DMS153 treated with DMSO at 0.1 percent for 48 hours (cell line): ENCODE data around the gene PSMG3.

Experiments used
- DNase-seq: peaks from one replicate; lab custom pipeline; 2025; ENCODE audit not compliant: unreplicated experiment; lab: John Stamatoyannopoulos, UW

PSMG3 gene

DNA sequence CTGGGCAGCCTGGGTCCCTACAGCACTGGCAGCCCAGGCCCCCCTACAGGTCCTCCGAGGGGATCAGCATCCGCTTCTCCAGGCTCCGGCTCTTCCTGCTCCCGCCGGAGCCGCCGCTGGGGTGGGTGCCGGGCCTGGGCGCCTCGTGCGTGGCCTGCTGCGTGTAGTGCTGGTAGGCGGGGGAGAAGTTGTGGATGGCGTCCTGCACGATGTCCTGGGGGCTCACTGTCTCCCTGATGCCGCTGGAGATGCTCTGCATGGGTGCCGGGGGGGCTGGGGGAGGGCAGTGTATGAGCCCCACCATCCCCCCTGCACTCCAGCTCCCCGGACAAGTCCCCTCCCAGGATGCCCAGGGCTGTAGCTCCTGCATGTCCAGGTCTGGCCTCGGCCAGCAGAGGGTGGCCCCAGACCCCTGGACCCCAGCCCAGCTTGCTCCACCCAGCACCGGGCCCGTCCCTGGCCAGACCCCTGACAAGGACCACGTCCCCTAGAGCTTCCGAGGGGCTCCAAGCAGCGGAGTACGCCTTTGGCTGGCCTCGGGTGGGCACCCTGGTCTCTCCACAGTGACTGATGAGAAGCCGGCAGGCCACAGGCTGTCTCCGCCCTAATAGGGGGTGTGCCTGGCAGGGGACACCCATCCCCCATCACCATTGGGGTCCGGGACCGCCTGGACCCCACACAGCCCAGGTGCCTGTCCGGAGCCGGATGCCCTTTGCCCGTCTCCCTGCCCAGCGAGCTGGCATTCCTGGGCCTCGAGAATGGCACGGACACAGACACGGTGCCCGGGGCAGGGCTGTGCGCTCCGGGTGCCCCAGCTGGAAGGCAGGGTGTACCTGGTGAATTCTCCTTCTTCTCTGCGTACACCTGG is 22.7 kb downstream of the PSMG3 start:
- no peak for DNase-seq

DNA sequence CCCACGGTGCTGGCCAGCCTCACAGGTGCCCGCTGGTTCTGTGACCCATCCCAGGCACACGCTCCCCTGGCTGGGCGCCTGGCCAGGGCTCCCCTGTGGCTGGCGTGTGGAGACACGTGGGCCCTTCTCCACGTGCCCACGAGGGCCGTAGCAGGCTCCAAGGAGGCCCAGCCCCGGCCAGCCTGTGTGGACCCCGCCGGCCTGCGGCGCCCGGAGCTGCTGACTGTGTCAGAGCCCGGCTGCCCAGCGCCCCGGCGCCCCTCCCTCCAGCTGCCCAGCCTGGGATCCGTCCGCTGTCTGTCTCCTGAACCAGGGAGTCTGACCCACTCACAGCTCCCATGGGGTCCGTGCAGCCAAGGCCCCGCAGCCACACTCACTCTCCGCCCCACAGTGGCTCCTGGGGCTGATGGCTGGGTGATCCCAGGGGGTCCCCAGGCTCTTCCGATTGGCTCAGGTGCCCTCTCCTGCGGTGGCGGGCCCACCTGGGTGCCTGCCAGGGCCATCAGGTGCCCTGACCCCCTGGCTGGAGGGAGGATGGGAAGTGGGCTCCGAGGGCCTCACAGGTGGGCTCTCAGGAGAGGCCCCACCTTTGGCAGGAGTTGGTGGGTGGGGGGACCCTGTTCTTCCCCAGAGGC is 23.4 kb downstream of the PSMG3 start:
- no peak for DNase-seq

DNA sequence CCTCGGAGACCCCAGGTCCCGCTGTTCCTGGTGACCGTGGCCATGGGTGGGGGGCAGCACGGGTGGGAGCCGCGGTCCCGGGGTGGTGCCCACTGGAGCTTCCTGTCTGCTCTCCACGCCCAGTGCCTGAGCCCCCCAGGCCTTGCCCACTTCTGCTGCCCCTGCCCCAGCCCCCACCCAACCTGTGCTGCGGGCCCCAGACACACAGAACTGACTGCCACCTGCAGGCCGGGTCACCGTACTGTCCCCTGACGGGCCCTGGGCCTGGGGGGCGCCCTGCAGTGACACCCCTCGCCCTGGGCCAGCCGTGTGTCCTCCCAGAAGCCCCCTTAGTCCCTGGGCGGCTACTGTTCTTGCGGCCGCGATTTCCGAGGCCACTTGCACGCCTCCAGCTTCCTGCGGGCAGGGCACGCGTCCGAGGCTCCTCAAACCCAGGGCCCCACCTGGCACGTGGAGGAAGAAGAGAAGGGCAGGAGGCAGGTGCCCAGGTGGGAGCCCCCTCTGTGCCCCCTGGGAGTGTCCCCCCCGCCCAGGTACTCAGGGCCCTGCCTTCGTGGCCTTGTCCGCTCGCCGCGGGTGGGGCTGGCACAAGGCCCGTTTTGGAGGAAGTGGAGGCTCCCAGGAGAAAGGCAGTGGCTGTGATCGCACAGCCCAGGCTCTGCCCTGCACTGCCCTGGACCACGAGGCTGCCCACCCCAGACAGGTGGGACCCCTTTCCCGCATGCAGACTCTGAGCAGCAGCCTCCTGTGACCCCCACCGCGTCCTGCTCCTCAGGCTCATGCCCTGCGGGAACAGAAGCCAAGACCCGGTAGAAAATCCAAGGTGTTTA is 24.2 kb downstream of the PSMG3 start:
- DNase-seq: no peak

DNA sequence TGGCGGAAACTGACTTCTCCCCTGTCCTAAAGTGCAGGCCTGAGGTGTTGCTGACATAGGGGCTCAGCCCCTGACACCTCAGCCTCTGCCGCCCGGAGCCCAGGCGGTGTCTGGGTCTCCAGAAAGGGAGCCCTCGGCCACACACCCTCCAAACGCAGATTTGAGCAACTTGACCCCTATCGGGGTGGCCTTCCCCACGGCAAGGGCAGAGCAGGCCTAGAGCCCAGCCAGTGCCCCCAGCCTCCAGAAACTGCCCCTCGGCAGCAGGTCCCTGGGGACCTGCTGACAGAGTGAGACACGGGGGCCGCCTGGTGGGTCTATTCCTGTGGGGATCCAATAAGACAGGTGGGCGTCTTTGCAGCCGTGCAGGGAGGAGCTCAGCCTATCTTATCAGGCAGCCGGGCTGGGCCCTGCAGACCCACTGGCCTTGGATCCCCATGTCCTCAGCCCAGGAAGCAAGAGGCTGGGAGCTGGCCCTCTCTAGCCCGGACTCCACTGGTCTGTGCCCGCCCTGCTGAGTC is 24.9 kb downstream of the PSMG3 start:
- no peak for DNase-seq

DNA sequence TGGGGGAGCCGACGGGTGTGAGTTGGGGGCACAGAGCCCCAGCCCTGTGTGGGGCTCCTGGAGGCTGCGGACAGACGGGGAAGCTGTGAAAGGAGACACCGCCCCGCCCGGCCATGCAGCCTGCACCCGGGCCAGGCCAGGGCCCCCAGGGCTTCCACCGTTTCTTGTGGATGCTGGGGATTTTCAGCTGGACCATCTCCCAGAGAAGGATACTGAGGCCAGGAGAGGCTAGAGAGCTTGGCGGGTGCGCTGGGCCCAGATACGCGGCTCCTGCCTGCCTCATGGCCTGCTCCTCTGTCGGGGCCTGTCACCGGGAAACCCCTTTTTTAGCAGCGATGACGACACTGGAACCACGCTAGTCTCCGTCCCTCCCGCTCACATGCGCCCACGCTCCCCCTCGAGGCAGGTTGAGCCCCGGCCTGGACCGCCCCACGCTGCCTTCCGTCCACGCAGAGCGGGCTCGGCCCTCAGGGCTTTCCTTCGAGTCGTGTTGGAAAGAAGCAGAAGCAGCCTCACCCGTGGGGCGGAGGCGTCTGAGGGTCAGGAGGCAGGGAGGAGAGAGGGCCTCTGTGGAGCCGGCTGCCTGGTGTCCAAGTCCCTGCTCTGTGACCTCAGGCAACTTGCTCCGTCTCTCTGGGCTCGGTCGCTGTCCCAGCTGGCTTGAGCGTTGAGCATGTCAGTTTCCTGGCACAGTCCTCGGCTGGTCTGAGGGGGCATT is 25.5 kb downstream of the PSMG3 start:
- DNase-seq: no peak

DNA sequence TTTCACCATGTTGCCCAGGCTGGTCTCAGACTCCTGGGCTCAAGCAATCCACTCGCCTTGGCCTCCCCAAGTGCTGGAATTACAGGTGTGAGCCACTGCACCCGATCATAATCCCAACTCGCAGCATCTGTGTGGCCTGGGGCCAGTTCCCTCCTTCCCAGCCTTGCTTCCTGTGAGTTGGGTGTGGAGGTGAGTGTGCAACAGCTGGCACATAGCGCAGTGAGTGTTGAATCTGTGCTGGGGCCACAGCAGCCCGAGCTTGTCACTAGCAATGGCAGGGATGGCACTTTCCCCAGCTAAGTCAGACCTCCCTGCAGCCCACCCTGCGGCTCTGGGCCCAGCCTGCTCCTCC is 26.0 kb downstream of the PSMG3 start:
- DNase-seq: no peak

DNA sequence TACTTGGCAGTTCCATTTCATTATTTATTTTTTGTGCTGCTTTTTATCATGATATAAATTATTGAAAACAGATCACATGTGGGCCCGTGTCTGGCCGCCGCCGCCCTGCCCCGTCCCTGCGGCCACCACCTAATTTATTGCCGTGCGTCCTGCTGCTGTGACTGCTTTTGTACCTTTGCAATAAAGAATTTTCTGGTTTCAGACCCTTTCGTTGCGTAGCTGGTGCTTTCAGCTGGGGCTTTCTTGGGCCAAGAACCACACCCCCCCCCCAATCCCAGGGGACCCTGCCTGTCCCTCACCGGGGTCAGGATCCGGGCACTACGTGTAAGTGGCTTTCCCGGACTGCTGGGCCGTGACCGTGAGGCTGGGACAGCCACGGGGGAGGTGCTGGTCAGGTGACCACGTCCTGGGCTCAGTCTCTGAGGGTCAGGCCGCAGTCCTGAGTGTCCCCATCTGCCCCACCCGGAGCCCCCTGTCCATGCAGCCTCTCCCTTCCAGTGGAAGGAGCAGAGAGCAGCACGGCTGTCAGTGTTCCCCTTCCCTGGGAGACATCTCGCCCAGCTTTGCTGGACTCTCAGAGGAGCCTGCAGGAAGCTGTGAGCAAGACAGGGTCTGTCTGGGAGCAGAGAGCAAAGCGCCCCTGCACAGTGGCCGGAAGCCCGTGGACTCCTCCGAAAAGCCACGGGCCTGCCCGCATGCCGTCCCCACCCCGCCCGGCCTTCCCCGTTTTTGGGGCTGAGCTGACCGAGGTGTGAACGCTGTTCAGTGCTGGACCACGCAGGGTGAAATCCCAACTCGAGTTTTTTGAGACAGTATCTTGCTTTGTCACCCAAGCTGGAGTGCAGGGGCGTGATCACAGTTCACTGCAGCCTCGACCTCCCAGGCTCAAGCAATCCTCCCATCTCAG is 26.7 kb downstream of the PSMG3 start:
- DNase-seq: no peak

DNA sequence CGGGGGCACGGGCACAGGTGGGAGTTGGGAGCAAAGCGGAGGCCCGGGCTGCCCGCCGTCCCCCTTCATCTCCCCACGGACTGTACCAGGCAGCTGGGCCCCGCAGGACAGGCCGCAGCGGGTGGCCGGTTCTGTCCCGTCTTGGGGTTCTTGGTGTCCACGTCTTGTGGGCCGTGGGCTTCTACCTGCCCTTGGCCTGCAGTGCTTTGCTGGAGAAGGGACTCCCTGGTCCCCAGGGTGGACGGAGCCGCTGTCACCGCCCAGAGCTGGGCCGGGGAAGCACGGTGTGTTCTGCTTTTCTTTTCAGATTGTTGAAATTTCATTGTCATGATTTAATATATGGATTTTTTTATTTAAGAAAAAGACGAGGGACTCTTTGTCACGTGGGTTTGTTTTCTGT is 27.5 kb downstream of the PSMG3 start:
- DNase-seq: no peak

DNA sequence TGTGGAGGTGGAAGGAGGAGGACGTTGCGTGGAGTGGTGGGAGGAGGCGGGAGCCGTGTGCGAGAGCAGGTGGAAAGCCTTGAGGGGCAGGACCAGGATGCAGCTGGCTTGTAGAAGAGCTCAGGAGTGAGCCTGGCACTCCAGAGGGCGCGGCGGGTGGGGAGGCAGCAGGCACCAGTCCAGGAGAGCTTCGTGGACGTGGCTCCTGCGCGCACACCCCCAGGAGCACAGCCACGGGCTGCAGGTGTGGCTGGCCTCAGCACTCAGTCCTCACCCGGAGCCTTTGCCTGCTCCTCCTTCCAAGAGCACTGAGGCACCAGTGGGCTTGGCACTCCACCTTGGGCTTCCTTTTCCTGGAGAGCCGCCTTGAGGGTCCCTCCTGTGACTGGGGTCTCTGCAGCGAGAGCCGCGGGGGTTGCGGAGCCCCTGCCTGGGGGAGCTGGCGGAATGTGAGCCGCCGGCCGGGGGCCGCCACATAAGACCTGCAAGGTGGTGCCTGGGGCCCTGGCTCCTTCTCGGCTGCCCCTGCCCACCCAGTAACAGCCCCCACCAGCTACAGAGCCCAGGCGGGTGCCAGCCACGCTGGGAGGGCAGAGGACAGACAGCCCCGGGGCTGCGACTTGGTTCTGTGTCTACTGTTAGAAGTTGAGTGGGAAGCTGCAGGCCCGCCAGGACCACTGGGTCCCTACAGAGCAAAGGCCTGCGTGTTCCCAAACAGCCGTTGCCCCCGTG is 28.2 kb downstream of the PSMG3 start:
- DNase-seq: no peak

DNA sequence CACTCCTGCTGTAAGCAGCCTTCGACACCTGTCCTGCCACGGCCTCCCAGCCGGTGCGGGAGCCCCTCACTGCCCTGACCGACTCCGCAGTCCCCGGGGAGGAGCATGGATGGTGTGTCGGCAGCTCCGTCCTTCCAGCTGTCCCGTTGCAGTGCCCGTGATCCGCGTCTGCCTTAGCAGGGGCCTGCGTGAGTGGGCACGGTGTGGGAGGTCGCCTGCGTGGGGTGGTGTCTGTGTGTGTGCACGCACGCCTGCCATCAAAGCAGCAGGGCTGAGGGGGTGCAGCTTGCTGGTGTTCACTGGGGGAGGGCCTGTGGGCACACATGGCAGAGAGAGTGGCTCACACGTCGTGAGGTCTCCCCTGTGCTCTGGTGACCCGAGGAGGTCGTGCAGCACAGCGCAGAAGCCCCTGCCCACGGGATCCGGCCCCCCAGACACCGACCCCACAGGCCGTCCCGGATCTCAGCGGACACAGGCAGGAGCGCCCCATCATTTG is 29.0 kb downstream of the PSMG3 start:
- no peak for DNase-seq

DNA sequence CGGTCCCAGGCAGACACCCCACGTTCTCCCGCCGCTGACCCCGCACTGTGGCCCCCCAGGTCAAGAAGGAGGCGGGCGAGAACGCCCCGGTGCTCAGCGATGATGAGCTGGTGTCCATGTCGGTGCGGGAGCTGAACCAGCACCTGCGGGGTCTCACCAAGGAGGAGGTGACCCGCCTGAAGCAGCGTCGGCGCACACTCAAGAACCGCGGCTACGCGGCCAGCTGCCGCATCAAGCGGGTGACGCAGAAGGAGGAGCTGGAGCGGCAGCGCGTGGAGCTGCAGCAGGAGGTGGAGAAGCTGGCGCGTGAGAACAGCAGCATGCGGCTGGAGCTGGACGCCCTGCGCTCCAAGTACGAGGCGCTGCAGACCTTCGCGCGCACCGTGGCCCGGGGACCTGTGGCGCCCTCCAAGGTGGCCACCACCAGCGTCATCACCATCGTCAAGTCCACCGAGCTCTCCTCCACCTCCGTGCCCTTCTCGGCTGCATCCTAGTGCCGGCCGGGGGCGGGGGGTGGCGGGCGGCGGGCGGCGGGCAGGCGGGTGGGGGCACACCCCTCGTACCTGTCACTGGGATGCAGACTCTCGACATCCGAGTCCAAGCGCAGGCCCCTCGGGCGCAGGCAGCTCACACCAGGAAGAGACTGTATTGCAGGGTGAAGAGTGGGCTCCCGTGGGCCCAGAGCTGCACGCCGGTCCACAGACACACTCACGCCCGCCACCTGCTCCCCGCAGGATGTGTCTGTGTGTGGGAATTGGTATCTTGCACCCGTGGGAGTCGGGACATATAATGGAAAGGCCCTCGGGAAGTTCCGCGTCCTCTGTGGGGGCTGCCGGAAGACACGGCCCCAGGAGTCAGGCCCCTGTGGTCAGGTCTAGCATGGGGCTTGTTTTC is 29.7 kb downstream of the PSMG3 start:
- DNase-seq: no peak

DNA sequence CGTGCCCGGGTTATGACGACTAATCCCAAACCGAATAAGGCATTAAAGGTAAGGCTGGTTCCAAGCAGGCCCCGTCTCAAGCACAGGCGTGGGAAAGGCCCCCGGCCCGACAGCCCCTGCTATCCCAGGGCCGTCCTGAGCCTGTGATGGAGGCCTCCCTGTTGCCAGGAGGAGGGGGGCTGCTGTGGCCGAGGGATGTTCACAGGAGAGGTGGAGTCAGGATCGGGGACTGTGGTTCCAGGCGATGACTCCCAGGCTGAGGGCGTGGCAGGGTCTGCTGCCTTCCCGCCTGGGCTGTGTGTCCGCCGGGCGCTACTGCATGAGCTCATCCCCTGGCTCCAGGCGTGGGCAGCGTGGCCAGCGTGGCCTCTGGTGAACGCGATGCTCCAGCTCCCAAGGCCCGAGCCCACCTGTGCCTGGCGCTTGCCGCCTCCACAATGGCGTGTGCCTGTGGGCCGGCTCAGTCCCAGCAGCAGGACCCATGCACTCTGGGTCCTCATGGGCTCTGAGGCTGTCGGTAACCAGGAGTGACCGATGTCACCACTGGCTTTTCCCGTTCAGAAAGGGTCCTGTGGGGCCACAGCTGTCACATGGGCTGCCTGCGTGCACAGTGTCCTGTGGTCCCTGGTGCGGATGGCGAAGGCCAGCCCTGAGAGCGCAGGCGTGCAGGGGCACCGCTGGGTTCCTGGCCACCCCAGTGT is 30.5 kb downstream of the PSMG3 start:
- no peak for DNase-seq

DNA sequence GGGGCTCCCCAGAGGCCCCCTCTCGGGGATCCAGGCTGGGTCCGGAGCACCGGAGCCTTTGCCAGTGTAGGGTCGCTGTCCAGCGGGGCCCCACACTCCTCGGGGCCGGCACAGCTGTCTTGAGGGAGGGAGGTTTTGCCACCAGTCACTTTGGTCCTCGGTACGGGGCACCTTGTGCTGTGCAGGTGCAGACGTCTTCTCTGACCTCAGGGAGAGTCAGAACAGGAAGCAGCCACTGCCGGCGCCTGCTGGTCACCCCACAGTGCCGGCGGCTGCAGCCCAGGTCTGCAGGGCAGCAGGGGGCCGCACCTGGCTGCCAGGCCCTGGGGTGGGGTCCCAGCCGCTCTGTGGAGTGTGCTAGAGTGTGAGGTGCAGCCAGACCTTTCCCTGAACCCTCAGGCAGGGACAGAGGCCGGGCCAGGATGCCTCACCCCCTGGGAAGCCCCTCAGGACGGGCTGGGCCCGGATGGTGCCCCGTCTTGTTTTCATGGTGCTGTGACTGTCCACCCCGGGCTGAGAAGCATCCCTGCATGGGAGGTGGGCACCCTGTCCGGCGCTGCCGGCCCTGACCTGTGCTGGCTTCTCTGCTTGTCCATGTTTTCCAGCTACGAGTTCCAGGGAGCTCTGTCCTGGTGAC is 31.2 kb downstream of the PSMG3 start:
- DNase-seq: no peak

DNA sequence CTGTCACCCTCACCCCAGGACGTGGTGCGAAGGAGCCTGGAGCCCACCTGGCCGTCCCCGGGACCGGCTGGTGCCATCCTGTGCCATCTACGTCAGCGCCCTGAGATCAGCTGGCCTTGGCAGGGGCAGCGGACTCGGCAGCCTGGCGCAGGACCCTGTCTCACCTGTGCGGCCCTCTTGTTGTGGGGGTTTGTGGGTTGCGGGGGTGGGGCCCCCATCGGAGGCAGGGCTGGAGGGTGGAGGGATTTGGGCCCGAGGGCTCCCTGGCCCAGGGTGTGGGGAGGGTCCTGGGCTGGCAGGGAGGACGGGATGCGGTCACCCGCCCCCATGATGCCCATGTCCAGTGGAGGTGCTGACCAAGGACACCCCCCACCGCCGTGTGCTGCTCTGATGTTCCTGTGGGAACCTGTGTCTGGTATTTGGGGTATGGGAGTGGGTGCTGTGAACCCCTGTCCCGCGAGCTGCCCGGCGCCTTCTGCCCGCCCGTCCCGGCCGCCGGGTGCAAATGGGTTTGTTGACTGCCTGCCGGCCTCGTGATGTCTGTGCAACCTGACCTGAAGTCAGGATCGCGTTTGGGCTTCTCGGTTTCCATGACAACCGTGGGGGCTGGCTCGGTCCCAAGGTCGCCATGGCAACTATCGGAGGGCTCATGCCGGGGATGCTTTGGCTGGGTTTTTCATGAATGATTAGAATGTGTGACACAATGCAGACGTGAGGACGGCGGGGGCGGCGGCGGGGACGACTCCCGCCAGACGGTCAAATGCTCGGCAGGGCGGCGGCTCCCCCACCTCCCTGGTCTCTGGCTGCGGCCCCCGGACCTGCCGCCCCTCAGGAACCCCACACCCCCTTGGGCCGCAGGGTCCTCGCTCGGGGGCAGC is 32.1 kb downstream of the PSMG3 start:
- no peak for DNase-seq

DNA sequence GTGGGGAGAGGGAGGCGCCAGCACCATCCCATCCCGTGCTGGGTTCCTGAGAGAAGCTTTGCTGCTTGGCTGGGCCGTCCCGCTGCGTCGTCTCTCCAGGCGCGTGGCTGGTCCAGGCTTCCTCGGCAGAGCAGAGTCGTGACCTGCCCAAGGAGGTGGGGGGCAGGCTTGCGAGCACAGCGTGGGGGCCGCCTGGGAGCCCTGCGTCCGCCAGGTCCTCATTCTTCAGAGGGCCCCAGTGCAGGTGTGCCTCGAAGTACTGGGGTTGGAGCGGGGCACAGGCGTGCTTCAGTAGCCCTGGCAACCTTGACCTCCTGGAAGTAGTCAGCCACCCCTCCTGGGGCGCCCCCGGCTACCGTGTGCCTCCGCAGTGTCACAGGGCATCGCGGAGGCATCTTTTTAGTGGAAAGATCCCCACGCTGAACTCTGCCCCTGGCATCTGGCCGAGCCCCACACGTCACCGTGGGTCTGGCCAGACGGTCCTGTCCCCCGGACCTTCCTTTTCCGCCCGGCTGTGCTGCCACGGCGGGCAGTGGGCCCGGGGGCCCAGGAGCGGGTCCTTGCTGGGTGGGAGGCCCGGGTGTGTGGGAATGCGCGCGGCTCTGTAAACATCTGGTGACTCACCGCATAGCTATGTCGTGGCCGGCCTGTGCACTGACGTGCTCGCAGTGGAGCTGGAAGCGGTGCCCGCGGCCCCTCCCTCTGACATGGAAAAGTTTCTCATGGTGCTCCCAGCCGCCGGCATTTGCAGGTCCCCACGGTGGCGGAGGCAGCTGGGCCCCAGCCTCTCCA is 32.9 kb downstream of the PSMG3 start:
- DNase-seq: no peak

DNA sequence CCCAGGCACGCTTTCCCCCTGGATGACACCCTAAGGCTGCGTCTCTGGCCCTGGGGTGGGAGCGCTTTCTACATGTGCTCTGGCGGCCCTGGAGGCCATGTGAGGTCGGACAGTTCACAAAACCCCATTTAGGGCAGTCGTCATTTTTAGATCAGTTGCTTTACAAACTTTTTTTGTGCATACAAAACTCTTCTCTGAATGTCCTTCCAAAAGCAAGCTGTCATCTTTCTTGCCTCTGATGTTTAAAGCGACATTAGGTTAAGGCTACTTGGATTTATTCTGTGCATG is 33.4 kb downstream of the PSMG3 start:
- DNase-seq: no peak
